Measurements from ENCODE around the gene GRK4. TPM values are rescaled to one million over a fixed set of nuclear protein-coding genes. Genes with fewer than 3 reads are reported as not detected.

The GRK4 gene
- polyA plus RNA-seq, 1 of the 3 experiments (the other 2 are of a cell fraction): 2.7 TPM

GRCh38 chr4:3083732-3084131 lies 120.4 kb downstream of the GRK4 start:
- Histone ChIP-seq H4K20me1 (ENCODE audit: insufficient read depth) (peaks cover 76% of the 10 kb centered on the region), H3K79me2 (ENCODE audit: insufficient read depth) (peaks cover 99% of the 10 kb centered on the region), H3K27ac (ENCODE audit: low read depth in 2 of 2, low read length in 1 of 2) (no peak overlapping the region), H3K9ac (no peak overlapping the region), H3K4me3 (ENCODE audit: low read depth in 2 of 2, low read length in 1 of 2) (no peak overlapping the region), H3K36me3 (replicated peaks in 1 of 2; ENCODE audit: control insufficient read depth in 1 of 2, insufficient read depth in 2 of 2, low read length in 1 of 2) (peaks cover 6% of the 10 kb centered on the region in 2 experiments), H3K9me2 (no peaks in the 10 kb centered on the region), H3K4me2 (no peak overlapping the region), H3K9me3 (no peaks in the 10 kb centered on the region), H2AFZ (ENCODE audit: low read depth) (no peak overlapping the region), H3K4me1 (ENCODE audit: control insufficient read depth in 1 of 2, insufficient read depth in 2 of 2, low read depth in 1 of 2, low read length in 1 of 2) (no peaks in the 10 kb centered on the region), H3F3A (replicated peaks; ENCODE audit: insufficient read depth) (peaks cover 4% of the 10 kb centered on the region), H3K27me3 (ENCODE audit: insufficient read depth) (no peaks in the 10 kb centered on the region)
- 15% methylated on average over 1 of the region's 1 CpG for WGBS (ENCODE audit: low lambda C conversion rate)
- CTCF ChIA-PET: interaction anchor here (0.8 to 2.4 kb wide), 2 partner anchors 22 to 24 kb away, joined by 3 to 11 read pairs; no protein-coding TSS in a partner anchor
- no peak for DNase-seq
- POLR2A ChIA-PET: no interaction called here
- TF ChIP-seq ELF1 (IDR thresholded peaks at IDR 0.05) (no peak), GABPA (IDR thresholded peaks at IDR 0.05; ENCODE audit: low read depth) (no peak), EZH2phosphoT487 (IDR thresholded peaks at IDR 0.05; ENCODE audit: borderline replicate concordance, low read depth) (no peak)

GRCh38 chr4:3085948-3086670 lies 122.7 kb downstream of the GRK4 start:
- H3K27ac ChIP-seq (ENCODE audit: low read depth in 2 of 2, low read length in 1 of 2): no peak overlapping the region
- H3K4me3 ChIP-seq (ENCODE audit: low read depth in 2 of 2, low read length in 1 of 2): no peak overlapping the region
- H2AFZ ChIP-seq (ENCODE audit: low read depth): no peak overlapping the region
- ChIA-PET CTCF (interaction anchor here (0.7 kb wide), 1 partner anchor 21 kb away, joined by 3 read pairs; no protein-coding TSS in a partner anchor), POLR2A (no interaction called here)
- H3F3A ChIP-seq (replicated peaks; ENCODE audit: insufficient read depth): peaks cover 4% of the 10 kb centered on the region
- no peaks in the 10 kb centered on the region for H3K9me2 ChIP-seq
- H3K4me2 ChIP-seq: no peak overlapping the region
- H4K20me1 ChIP-seq (ENCODE audit: insufficient read depth): peaks cover 52% of the 10 kb centered on the region
- no peak for DNase-seq
- H3K9ac ChIP-seq: no peak overlapping the region
- no peaks in the 10 kb centered on the region for H3K9me3 ChIP-seq
- no peaks in the 10 kb centered on the region for H3K27me3 ChIP-seq (ENCODE audit: insufficient read depth)
- H3K79me2 ChIP-seq (ENCODE audit: insufficient read depth): peaks cover 94% of the 10 kb centered on the region
- 93% methylated on average over 10 of the region's 10 CpGs for WGBS (ENCODE audit: low lambda C conversion rate)
- H3K4me1 ChIP-seq (ENCODE audit: control insufficient read depth in 1 of 2, insufficient read depth in 2 of 2, low read depth in 1 of 2, low read length in 1 of 2): no peaks in the 10 kb centered on the region
- H3K36me3 ChIP-seq (replicated peaks in 1 of 2; ENCODE audit: control insufficient read depth in 1 of 2, insufficient read depth in 2 of 2, low read length in 1 of 2): peaks cover 12 to 20% of the 10 kb centered on the region in 2 experiments
- TF ChIP-seq FOXJ3 (CRISPR knock-in tag; IDR thresholded peaks at IDR 0.05) (no peak), FOSL2 (IDR thresholded peaks at IDR 0.05; ENCODE audit: borderline replicate concordance, low read depth) (no peak), NRF1 (IDR thresholded peaks at IDR 0.05; ENCODE audit: low read depth, low read length) (no peak), REST (IDR thresholded peaks at IDR 0.05; ENCODE audit: low read depth, low read length) (no peak), ZBTB33 (IDR thresholded peaks at IDR 0.05; ENCODE audit: borderline replicate concordance, low read depth) (no peak), NFIC (IDR thresholded peaks at IDR 0.05; ENCODE audit: borderline replicate concordance) (no peak), CTCF (IDR thresholded peaks at IDR 0.05) (no peak), EP300 (IDR thresholded peaks at IDR 0.05; ENCODE audit: borderline replicate concordance in 1 of 2, low read depth in 1 of 2, low read length in 1 of 2) (no peak), USF1 (IDR thresholded peaks at IDR 0.05; ENCODE audit: borderline replicate concordance, low read depth) (no peak), USF2 (IDR thresholded peaks at IDR 0.05; ENCODE audit: borderline replicate concordance, low read depth, low read length) (no peak), GATA2 (CRISPR knock-in tag; IDR thresholded peaks at IDR 0.05) (no peak), SMC3 (IDR thresholded peaks at IDR 0.05; ENCODE audit: low read depth, low read length) (no peak), JUND (IDR thresholded peaks at IDR 0.05) (no peak), ELF1 (IDR thresholded peaks at IDR 0.05) (no peak), RFX5 (IDR thresholded peaks at IDR 0.05; ENCODE audit: low read length) (no peak), MEF2A (IDR thresholded peaks at IDR 0.05; ENCODE audit: borderline replicate concordance, low read depth) (no peak)
